HG03521 (cell line): Measurements from ENCODE around the gene KCNJ16.

Experiments
- ATAC-seq: cut with Tn5 transposase; IDR thresholded peaks from one replicate; pipeline ENCODE4 v1.9.1; 2021; ENCODE audit warnings: mild to moderate bottlenecking, moderate library complexity; ENCODE audit not compliant: unreplicated experiment

Gene KCNJ16

GRCh38 chr17:70095455-70095854 lies 20.4 kb downstream of the KCNJ16 start:
- no peak for ATAC-seq

GRCh38 chr17:70096861-70097260 lies 21.8 kb downstream of the KCNJ16 start:
- no peak for ATAC-seq

GRCh38 chr17:70098030-70098429 lies 23.0 kb downstream of the KCNJ16 start:
- ATAC-seq: no peak

- no peak for ATAC-seq
Measured at GRCh38 chr17:70099294-70099693, 24.3 kb downstream of the KCNJ16 start.

- ATAC-seq: no peak
Measured at GRCh38 chr17:70099884-70100283, 24.9 kb downstream of the KCNJ16 start.

- ATAC-seq: no peak
Measured at GRCh38 chr17:70100983-70101382, 26.0 kb downstream of the KCNJ16 start.

- no peak for ATAC-seq
Measured at GRCh38 chr17:70102531-70102930, 27.5 kb downstream of the KCNJ16 start.

- no peak for ATAC-seq
Measured at GRCh38 chr17:70104791-70105523, 29.9 kb downstream of the KCNJ16 start.

- no peak for ATAC-seq
Measured at GRCh38 chr17:70105641-70106040, 30.6 kb downstream of the KCNJ16 start.

- no peak for ATAC-seq
Measured at GRCh38 chr17:70106551-70106950, 31.5 kb downstream of the KCNJ16 start.

GRCh38 chr17:70107441-70107840 lies 32.4 kb downstream of the KCNJ16 start:
- ATAC-seq: no peak

- no peak for ATAC-seq
Measured at GRCh38 chr17:70107904-70108565, 33.0 kb downstream of the KCNJ16 start.

- ATAC-seq: no peak
Measured at GRCh38 chr17:70109497-70109896, 34.5 kb downstream of the KCNJ16 start.

- no peak for ATAC-seq
Measured at GRCh38 chr17:70110443-70110880, 35.4 kb downstream of the KCNJ16 start.

GRCh38 chr17:70111201-70111600 lies 36.2 kb downstream of the KCNJ16 start:
- no peak for ATAC-seq

- no peak for ATAC-seq
Measured at GRCh38 chr17:70114405-70114804, 39.4 kb downstream of the KCNJ16 start.

- ATAC-seq: no peak
Measured at GRCh38 chr17:70115126-70115525, 40.1 kb downstream of the KCNJ16 start.

- no peak for ATAC-seq
Measured at GRCh38 chr17:70116919-70117318, 41.9 kb downstream of the KCNJ16 start.

- no peak for ATAC-seq
Measured at GRCh38 chr17:70119545-70119944, 44.5 kb downstream of the KCNJ16 start.

- no peak for ATAC-seq
Measured at GRCh38 chr17:70119983-70120382, 45.0 kb downstream of the KCNJ16 start.

- ATAC-seq: no peak
Measured at GRCh38 chr17:70120425-70120824, 45.4 kb downstream of the KCNJ16 start.

- ATAC-seq: no peak
Measured at GRCh38 chr17:70121126-70121525, 46.1 kb downstream of the KCNJ16 start.
